T-helper 22 cell (primary cell): Measurements from ENCODE around the gene SLC34A3.

ENCODE experiments used
- DNase-seq: peaks from one replicate; pipeline ENCODE4 v3.0.0-alpha.2; 2020; ENCODE audit warnings: low read depth

The SLC34A3 gene

DNA sequence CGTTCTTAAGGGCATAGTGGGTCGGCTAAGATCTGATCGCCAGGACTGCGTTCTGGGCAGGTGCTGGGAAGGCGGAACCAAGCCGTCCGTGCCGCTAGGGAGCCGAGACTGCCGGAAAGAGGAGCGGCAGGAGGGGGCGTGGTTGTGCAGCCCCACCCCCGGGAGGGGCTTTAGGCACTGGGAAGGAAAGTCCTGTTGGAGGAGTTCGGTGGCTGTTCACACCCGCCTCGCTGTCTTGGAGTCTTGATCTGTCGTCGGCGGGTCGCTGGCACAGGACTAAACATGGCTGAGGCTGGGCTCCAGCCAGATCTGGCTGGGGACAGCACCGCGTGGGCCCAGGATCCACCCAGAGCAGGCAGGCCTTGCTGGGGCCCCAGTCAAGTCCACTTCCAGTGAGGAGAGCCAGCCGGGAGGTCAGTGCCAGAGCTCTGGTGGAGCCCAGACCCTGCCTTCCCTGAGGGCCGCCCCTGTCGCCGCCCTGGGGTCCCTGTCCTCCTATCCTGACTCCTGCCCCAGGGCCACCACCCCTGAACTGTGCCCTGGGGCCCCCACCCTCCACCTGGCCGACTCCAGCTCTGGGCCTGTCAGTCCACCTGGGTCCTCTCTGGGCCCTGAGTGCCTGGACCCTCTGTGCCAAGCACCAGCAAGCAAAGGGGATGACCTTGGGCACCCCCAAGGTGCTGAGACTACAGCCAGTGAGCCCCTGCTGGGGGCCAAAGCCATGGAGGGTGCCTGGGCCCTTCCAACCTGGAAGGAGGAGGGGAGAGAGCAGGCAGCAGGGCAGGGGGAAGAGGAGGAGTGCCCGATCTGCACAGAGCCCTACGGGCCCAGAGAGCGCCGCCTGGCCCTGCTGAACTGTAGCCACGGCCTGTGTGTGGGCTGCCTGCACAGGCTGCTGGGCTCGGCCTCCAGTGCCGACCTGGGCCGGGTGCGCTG, 13.2 kb upstream of the SLC34A3 start:
- DNase-seq, result no peak

DNA sequence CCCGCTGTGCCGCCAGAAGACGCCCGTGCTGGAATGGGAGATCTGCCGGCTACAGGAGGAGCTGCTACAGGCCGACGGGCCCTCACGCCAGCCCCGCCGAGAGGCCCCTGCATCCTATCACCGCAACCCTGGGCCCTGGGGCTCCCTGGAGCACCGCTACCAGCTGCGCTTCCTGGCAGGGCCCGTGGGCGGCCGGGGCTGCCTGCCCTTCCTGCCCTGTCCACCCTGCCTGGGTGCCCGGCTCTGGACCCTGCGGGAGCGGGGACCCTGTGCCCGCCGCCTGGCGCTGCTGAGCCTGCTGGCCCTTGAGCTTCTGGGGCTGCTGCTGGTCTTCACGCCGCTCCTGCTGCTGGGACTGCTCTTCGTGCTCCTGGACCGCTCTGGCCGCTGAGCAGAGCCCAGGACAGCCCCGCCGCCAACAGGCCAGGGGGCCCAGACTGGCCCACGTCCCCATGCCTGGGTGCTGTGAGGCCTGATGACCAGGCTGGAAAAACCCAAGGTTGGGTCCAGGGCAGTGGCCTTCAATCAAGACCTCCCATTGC, 12.4 kb upstream of the SLC34A3 start:
- no peak for DNase-seq

DNA sequence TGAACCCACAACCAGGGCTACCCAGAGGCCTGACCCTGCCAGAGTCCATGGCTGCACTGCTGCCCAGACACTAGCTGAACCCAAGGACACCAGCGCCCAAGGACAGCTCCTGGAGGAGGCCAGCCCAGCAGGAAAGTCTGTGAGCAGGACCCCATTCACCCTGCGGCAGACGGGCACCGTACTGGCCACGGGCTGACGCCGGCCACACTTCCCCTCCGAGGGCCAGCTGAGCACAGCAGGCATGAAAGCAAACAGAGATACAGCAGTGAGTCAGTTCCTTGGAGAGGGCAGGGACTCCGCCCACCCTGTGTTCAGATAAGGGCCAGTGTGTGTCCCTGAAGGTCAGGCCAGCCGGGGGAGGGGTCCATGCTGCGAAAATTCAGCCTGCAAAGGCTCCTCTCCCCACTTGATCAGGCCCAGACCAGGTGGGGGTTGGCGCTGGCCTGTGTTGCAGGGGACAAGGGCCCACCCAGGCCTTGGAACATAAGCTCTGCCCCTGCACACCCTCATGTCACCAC, 11.9 kb upstream of the SLC34A3 start:
- no peak for DNase-seq

DNA sequence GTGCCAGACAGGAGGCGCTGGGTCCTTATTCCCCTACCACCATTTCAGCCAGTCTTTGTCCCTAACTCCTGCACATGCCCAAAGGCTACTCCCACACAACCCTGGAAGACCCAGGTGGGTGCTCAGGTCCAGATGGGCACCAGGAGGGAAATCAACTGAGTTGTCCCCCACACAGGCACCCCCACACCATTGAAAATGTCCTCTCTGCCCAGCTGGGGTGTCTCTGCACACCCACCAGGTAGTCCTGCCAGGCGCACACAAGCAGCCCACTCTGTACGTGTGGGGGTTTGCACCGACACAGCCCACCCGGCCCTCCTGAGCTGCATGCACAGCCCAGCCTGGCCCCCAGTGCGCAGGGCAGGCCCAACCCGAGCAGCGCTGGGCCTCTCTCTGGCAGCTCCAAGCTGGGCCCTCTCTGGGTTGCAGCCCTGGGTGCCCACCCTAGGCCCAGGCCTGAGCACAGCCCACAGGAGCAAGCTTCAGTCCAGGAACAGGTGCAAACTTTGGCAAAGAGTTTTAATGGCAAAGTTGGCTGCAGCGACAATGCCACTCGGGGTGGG, 10.9 kb upstream of the SLC34A3 start:
- no peak for DNase-seq

DNA sequence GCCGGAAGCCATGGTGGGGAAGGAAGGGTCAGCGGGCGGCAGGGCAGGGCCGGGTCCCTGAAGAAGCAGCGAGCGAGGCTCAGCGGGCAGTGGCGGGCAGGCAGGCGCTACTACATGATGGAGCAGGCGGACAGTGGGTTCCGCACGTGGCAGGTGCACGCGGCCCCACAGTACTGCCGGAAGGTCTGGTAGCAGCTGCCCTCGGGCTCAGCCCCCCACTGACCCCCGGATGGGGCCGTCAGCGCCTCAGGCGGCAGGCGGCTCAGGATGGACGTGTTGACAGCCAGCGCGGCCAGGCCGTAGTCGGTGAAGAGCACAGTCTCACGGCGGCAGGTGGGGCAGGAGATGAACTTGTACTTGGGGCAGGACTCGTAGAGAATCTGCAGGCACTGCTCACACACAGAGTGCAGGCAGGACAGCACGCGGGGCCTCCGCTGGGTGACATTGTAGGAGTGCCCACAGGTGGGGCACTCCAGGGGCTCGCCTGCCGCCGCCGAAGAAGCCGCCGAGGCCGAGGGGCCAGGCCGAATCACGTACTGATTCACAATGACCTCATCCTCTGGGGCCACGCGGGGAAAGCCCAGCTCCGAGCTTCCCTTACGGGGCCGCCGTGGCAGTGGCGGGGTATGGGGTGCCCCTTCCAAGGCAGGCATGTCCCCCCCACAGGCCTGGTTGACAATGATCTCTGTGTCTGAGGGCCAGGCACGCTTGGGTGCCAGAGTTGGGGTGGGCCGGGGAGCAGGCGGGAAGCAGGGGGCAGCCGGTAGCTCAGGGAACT, 10.2 kb upstream of the SLC34A3 start:
- no peak for DNase-seq

DNA sequence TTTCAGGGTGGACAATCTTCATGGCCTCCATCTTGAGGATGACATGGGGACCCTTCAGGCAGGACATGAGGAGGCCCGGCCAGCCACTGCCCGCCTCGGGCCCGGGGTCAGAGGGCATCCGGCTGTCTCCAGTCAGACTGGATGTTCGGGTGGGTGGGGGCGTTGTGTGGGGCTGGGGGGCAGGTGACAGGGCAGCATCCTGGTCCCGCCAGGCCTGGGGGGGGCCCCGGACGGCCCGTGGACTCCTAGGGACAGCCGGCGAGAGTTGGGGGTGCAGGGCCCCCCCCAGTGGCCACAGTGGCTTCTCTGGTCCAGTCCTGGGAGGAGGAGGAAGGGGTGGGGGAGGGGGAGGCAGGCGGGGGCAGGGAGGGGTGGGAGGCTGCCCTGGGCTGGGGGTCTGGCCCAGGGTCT, 9.6 kb upstream of the SLC34A3 start:
- no peak for DNase-seq

DNA sequence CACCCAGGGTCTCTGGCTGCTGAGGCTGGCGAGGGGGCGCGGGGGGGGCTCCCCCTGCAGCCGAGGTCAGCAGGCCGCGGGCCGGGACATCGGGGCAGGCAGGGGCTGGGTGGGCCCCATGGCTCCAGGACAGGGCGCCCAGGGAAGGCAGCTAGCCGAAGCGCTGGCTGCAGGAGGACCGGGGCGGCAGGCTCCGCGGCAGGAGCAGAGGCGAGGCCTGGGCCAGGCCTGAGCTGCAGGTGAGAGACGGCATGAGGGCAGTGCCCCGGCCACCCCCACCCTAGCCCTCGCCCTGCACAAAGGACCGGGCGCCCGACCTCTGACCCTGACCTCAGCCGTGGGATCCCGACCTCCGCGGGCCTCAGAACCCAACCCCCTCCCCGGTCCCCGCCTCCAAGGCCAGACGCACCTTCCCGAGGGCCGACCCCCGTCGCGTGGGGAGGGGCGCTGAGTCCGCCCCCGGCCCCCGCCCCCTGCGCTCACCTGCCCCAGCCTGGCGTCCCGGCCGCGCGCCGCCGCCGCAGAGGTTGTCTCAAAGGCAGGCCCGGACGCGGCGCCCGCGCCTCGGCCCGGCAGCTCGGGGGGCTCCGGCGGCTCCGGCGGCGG, 9.1 kb upstream of the SLC34A3 start:
- DNase-seq, result no peak

DNA sequence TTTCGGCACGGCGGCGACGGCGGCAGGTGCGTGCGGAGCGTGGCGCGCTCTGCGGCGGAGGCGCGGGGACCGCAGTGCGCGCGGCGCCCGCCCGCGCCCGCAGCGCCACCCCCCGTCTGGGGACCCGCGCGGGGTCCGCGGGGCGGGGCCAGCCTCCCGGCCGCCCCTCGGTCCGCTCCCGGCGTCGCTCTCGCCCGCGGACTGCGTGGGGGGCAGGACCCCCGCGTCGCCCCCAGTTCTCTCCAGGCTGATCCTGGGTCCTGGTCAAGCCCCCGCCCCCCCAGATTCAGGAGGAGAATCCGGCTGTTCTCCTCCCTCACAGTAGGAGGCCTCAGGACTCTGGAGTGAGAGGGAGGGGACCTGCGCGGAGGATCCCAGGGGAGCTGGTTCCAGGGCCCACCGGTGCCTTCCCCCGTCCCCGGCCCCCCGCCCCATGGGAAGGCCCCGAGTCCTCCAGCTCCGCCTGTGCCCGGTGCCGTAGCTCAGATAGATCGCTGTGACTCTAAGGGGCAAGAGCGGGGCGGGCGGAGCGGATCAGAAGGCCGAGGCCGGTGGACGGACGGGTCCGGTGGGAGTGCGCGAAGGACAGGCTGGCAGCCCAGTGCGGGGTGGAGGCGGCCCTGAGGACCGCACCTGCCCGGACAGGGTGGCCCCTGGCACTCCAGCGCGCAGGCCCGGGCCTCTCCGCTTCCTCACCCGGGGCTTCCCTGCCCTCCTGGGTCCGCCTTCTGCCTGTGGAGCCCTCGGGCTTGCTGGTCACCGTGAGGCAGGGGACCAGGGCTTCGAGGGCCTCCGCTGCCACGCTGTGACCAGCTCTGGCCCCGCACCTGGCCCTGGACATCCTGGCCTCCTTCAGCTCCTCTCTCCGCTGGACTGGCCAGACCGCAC, 8.3 kb upstream of the SLC34A3 start, which contains the start of gene RNF208:
Gene RNF208, minus strand, starts transcription at position 51 of the 888 bp plus-strand sequence. CDS start 1,028 bp downstream, outside the sequence.
- no peak for DNase-seq

DNA sequence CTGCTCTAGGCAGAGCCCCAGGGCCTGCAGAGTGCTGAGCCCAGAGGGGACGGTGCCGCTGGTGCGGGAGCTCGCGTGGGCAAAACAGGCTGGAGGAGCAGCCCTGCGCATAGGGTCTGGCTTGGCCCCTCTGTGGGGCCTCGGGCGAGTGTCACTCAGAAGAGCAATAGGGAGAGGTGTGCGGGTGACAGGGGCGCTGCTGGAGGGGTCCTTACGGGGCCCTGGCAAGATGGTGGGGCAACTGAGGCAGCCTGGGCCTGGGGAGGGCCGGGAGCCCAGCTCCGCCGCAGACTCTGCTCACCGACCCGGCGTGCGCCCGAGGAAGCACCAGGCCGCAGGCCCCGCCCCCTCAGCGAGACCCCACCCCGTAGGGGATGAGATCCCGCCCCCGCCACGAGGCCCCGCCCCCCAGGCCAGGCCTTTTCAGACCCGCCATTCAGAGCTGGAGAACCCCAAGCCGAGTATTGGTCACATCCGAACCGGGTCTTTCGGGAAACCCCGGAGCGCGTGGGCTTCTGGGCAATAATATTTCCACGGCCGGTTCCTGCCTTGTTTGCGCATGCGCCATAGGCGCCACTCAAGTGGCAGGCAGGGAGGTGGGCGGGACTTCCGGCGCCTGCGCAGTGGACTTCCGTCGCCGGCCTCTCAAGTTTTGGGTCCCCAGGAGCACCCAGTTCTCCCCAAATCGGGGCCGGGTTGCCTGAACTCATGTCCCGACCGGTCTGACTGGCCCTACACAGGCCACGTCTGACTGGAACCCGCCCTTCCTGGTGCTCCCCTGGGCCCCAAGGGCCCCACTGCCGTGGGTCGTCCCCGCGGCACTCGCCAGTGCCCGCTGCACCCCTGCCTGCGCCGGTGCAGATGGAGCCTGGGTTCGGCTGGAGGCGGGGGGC, 7.4 kb upstream of the SLC34A3 start:
- peak; percentile 98 for DNase-seq

DNA sequence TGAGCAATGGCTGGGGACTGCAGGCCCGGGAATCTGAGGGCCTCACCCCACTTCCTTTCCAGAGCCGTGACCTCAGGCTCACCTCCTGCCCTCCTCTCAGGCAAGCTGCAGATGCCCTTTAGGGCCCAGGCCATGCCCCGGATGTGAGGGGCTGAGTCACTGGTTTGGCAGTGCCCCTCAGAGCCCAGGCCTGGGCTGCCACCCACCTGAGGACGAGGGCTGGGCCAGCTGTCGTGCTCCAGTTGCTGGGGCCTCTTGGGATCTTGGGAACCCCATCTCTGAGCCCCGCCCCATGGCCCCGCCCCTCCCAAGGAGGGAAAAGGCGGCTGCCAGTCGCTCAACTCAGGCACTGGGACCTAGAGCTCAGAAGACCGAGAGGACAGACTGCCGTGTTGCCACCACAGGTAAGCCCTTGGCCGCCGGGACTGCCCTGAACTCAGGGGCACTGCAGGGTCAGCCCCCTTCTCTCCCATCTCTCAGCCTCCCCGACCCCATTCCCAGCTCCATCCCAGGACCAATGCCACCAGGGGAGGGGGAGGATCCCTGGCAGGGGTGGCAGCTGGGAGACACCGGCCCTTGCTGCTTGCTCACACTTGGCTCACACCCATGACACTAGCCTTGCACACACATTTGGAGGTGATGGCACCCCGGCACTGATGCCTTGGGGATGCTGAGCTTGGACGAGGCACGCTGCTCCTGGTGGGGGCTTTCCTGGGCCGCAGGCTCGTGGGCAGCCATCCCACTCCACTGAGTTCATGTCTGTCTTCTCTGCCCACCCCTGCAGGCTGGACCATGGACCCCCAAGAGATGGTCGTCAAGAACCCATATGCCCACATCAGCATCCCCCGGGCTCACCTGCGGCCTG, 5.6 kb upstream of the SLC34A3 start, which contains the start of gene CYSRT1:
Gene CYSRT1, plus strand, starts transcription at position 345 of the 865 bp plus-strand sequence. Its CDS starts 448 bp downstream, at position 793.
- DNase-seq, result no peak

DNA sequence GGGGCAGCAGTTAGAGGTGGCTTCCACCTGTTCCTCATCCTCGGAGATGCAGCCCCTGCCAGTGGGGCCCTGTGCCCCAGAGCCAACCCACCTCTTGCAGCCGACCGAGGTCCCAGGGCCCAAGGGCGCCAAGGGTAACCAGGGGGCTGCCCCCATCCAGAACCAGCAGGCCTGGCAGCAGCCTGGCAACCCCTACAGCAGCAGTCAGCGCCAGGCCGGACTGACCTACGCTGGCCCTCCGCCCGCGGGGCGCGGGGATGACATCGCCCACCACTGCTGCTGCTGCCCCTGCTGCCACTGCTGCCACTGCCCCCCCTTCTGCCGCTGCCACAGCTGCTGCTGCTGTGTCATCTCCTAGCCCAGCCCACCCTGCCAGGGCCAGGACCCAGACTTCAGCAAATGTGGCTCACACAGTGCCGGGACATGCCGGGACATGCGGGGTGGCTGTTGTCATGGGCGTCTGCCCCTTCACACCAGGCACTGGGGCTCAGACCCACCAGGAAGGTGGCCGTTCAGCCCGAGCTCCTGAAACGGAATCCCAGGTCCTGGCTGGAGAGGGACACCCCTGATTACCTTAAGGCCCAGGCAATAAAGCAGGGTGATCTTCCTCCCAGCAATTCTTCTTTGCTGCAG, 4.9 kb upstream of the SLC34A3 start:
- DNase-seq, result no peak

DNA sequence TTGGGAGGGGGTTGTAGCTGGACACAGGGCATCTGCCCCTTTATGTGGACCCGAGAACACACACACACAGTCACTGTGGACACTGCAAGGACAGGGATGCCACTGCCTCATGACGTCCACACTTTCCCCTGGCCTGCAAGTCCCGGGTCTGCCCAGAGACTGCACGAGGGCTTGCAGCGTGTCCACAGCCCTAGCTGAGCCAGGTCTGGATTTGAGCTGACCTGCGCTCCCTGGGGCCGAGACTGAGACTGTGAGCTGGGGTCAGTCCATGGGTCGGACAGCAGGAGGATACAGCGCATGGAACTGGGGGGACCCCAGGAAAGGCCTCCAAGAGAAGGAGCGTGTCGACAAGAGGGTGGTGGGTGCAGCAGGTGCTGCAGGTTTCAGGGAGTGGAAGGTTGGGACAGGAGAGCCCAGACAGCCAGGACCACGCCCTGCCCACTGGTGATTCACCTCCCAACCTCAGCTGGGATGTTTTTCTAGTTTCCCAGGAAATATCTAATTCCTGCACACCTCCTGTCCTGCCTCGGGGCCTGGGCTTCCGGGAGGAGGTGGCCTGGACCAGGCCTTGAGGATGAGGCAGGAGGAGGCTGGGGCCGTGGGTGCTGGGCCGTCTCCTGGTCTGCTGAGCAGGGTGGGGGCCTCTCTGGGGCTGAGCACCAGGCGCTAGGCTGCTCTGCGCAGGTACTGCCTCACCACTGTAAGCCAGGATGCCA, 4.2 kb upstream of the SLC34A3 start:
- no peak for DNase-seq

DNA sequence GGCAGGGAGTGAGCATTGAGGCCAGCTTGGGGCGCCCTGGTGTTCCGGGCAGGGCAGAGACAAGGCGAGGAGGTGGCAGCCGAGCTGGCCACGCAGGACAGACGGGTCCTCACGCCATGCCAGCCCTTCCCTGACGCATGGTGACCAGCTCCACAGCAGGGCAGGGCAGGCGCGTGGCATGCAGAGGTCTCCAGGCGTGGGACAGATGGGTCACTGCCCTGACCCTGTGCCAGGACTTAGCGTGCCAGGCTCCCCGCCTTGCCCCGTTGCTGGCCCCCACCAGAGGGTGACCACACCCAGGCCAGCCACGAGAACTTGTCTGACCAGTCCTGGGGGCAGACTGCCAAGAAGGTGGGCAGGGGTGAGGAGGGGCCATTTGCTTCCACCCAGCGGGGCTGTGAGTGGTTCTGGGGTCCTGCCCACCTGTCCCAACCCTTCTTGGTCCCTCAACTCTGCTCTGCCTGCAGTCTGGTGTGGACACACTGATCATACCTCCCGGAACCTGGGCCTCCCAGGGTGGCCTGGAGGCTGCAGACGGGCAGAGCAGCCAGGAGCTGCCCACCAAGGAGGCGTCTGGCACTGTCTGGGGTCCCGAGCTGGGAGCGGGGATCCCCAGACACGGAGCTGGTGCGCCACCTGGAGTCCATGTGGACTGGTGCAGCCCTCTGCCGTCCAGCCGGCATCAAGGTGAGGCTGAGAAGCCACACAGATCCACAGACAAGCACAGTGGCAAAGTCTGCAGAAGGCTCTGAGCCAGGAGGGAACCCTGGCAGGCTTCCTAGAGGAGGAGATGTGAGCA, 3.4 kb upstream of the SLC34A3 start, which contains the start of gene RNF224:
Gene RNF224, plus strand, starts transcription at position 449 of the 799 bp plus-strand sequence. CDS start 834 bp downstream, outside the sequence.
- peak; percentile 54 for DNase-seq

DNA sequence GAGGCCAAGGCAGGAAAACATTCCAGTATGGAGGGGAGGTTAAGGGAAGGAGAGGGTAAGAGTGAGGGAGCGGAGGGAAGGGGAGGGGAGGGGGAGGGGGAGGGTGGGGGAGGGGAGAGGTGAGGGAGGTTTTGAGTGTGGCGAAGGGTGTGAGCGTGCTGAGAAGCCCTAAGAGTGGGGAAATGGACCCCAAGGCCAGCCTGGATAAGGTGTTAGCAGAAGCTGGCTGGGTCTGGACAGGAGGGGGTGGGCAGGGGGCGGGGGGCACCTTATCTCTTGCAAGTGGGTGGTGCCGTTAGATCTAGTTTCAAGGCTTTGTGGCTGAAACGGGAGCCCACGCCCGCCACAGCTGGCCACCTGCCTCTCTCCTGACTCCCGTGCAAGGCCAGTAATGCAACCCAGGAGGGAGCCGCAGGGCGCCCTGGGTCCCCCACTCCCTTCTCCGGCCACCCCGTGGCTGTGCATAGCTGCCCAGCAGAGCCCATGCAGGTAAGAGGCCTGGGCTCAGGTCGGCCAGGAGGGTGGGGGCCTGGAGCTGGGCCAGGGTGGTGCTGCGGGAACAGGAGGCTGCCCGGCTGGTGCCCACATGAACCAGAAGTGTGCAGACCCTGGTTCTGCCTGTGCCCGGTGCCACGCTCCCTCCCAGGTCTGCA, 2.7 kb upstream of the SLC34A3 start:
- no peak for DNase-seq

DNA sequence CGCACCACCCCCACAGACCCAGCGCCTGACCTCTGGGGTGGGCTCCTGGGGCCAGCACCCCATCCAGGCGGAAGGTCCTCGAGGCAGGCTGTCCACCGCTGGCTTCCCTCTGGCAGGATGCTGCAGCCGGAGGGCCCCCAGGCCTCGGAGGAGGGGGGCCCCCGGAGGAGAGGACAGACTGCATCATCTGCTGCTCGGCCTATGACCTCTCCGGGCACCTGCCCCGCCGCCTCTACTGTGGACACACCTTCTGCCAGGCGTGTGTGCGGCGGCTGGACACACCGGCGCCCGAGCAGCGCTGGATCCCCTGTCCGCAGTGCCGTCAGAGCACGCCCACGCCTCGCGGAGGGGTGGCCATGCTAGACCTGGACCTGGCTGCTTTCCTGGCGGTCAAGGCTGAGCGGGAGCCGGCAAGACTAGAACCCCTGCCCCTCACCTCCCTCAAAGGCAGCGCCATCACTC, 2.2 kb upstream of the SLC34A3 start:
- no peak for DNase-seq
